ENCODE data around the gene GAPT.
A peak's percentile ranks its signal among the peaks of the same experiment; 100 is the strongest.

GAPT gene

GRCh38 chr5:58482536-58482935, 8.7 kb upstream of the GAPT start:
- TF ChIP-seq USF1 (IDR thresholded peaks at IDR 0.05) (no peak), EP300 (IDR thresholded peaks at IDR 0.05; ENCODE audit: borderline replicate concordance) (no peak), CEBPB (IDR thresholded peaks at IDR 0.05) (no peak), FOXM1 (IDR thresholded peaks at IDR 0.05; ENCODE audit: borderline replicate concordance, low read depth) (no peak), ZBTB7A (IDR thresholded peaks at IDR 0.05; ENCODE audit: low read depth) (no peak), YY1 (IDR thresholded peaks at IDR 0.05; ENCODE audit: low read depth) (no peak), TEAD4 (IDR thresholded peaks at IDR 0.05) (no peak), EGR1 (IDR thresholded peaks at IDR 0.05) (no peak), RAD21 (IDR thresholded peaks at IDR 0.05; ENCODE audit: low read depth) (no peak), NFIC (IDR thresholded peaks at IDR 0.05) (no peak), REST (IDR thresholded peaks at IDR 0.05; ENCODE audit: low read depth) (no peak), MAX (IDR thresholded peaks at IDR 0.05) (no peak), CREB1 (IDR thresholded peaks at IDR 0.05; ENCODE audit: low read depth) (no peak), TAF1 (IDR thresholded peaks at IDR 0.05; ENCODE audit: low read depth) (no peak), TCF12 (IDR thresholded peaks at IDR 0.05; ENCODE audit: low read depth) (no peak)

- TF ChIP-seq EGR1 (IDR thresholded peaks at IDR 0.05) (no peak), EP300 (IDR thresholded peaks at IDR 0.05; ENCODE audit: borderline replicate concordance) (no peak), TAF1 (IDR thresholded peaks at IDR 0.05; ENCODE audit: low read depth) (no peak), FOXM1 (IDR thresholded peaks at IDR 0.05; ENCODE audit: borderline replicate concordance, low read depth) (no peak), RAD21 (IDR thresholded peaks at IDR 0.05; ENCODE audit: low read depth) (no peak), NFIC (IDR thresholded peaks at IDR 0.05) (no peak), CREB1 (IDR thresholded peaks at IDR 0.05; ENCODE audit: low read depth) (no peak)
Measured at GRCh38 chr5:58484505-58484904, 6.7 kb upstream of the GAPT start.

GRCh38 chr5:58486290-58486689, 4.9 kb upstream of the GAPT start:
- no peak for TF ChIP-seq TCF12 (IDR thresholded peaks at IDR 0.05; ENCODE audit: low read depth)
- no peak for TF ChIP-seq TEAD4 (IDR thresholded peaks at IDR 0.05)
- TF ChIP-seq YY1 (IDR thresholded peaks at IDR 0.05; ENCODE audit: low read depth) = no peak
- TF ChIP-seq MAX (IDR thresholded peaks at IDR 0.05) = no peak
- TF ChIP-seq EGR1 (IDR thresholded peaks at IDR 0.05) = no peak
- TF ChIP-seq RAD21 (IDR thresholded peaks at IDR 0.05; ENCODE audit: low read depth) = no peak
- TF ChIP-seq TAF1 (IDR thresholded peaks at IDR 0.05; ENCODE audit: low read depth) = no peak
- no peak for TF ChIP-seq NFIC (IDR thresholded peaks at IDR 0.05)
- TF ChIP-seq FOXM1 (IDR thresholded peaks at IDR 0.05; ENCODE audit: borderline replicate concordance, low read depth) = no peak
- TF ChIP-seq REST (IDR thresholded peaks at IDR 0.05; ENCODE audit: low read depth) = no peak
- TF ChIP-seq USF1 (IDR thresholded peaks at IDR 0.05) = no peak
- TF ChIP-seq CEBPB (IDR thresholded peaks at IDR 0.05) = no peak
- TF ChIP-seq CREB1 (IDR thresholded peaks at IDR 0.05; ENCODE audit: low read depth) = no peak
- TF ChIP-seq EP300 (IDR thresholded peaks at IDR 0.05; ENCODE audit: borderline replicate concordance) = no peak
- no peak for TF ChIP-seq ZBTB7A (IDR thresholded peaks at IDR 0.05; ENCODE audit: low read depth)

GRCh38 chr5:58490402-58491050, 709 bp upstream of the GAPT start:
- no peak for TF ChIP-seq CREB1 (IDR thresholded peaks at IDR 0.05; ENCODE audit: low read depth)
- TF ChIP-seq TCF12 (IDR thresholded peaks at IDR 0.05; ENCODE audit: low read depth) = no peak

- no peak for TF ChIP-seq EGR1 (IDR thresholded peaks at IDR 0.05)
- TF ChIP-seq TAF1 (IDR thresholded peaks at IDR 0.05; ENCODE audit: low read depth) = no peak
- no peak for TF ChIP-seq EP300 (IDR thresholded peaks at IDR 0.05; ENCODE audit: borderline replicate concordance)
- no peak for TF ChIP-seq ZBTB7A (IDR thresholded peaks at IDR 0.05; ENCODE audit: low read depth)
- no peak for TF ChIP-seq MAX (IDR thresholded peaks at IDR 0.05)
- TF ChIP-seq NFIC (IDR thresholded peaks at IDR 0.05) = no peak
Measured at GRCh38 chr5:58493141-58493540, 1.9 kb downstream of the GAPT start.

- TF ChIP-seq REST (IDR thresholded peaks at IDR 0.05; ENCODE audit: low read depth) (no peak), EP300 (IDR thresholded peaks at IDR 0.05; ENCODE audit: borderline replicate concordance) (no peak), RAD21 (IDR thresholded peaks at IDR 0.05; ENCODE audit: low read depth) (0 out of 2 replicates have a peak, but pooled peaks have one; percentile 5), CEBPB (IDR thresholded peaks at IDR 0.05) (no peak), TEAD4 (IDR thresholded peaks at IDR 0.05) (no peak)
Measured at GRCh38 chr5:58496488-58496887, 5.3 kb downstream of the GAPT start.
